Naive thymus-derived CD4-positive, alpha-beta T cell (primary cell): ENCODE data around the gene MEA1. TPM values are rescaled to one million over a fixed set of nuclear protein-coding genes. Genes with fewer than 3 reads are reported as not detected.

Experiments
- ATAC-seq: fragments of 150-1000 bp; cut with Tn5 transposase; 2 replicates; pipeline ENCODE4 v1.10.0; 2021; ENCODE audit warnings: mild to moderate bottlenecking, moderate library complexity
- CTCF ChIA-PET: fragments of 350-600 bp; sonication (Branson Sonifier 250); formaldehyde crosslinking; loops from one replicate; lab custom pipeline; 2021; ENCODE audit warnings: antibody characterized with exemption; lab: Charles Lee
- POLR2A ChIA-PET: fragments of 350-600 bp; sonication (Branson Sonifier 250); formaldehyde crosslinking; loops from one replicate; lab custom pipeline; 2021; ENCODE audit warnings: antibody characterized with exemption, inconsistent platforms; lab: Charles Lee
- DNase-seq, 9 donors: peaks; one replicate each; pipeline versions ENCODE4 v3.0.0 to v3.0.0-alpha.2; 2020 to 2022; ENCODE audit warnings: mixed read lengths in 1 of 9
- H3K27ac ChIP-seq: one replicate; pipeline ENCODE4 v1.7.0; 2013; ENCODE audit warnings: mild to moderate bottlenecking, low read depth, low read length, moderate library complexity
- H3K27me3 ChIP-seq, 2 donors: one replicate each; pipeline ENCODE4 v1.7.0; 2013; ENCODE audit warnings: low read length in 2 of 2, mild to moderate bottlenecking in 2 of 2, moderate library complexity in 2 of 2; ENCODE audit not compliant: control insufficient read depth in 2 of 2, insufficient read depth in 2 of 2
- H3K36me3 ChIP-seq, 3 experiments: 1 replicate in 2 of 3; 2 replicates in 1 of 3; pipeline ENCODE4 v1.7.0; 2013; ENCODE audit warnings: low read length in 3 of 3, mild to moderate bottlenecking in 3 of 3, moderate library complexity in 1 of 3; ENCODE audit not compliant: insufficient read depth in 3 of 3, control insufficient read depth in 2 of 3
- H3K4me1 ChIP-seq, 2 donors: one replicate each; pipeline ENCODE4 v1.7.0; 2013; ENCODE audit warnings: low read length in 2 of 2, mild to moderate bottlenecking in 2 of 2, moderate library complexity in 1 of 2; ENCODE audit not compliant: control insufficient read depth in 2 of 2, insufficient read depth in 2 of 2
- H3K4me3 ChIP-seq: 2 replicates; pipeline ENCODE4 v1.7.0; 2013; ENCODE audit warnings: mild to moderate bottlenecking, low read length
- H3K9me3 ChIP-seq, 3 experiments: 1 replicate in 2 of 3; 2 replicates in 1 of 3; pipeline ENCODE4 v1.7.0; 2013; ENCODE audit warnings: low read length in 3 of 3; ENCODE audit not compliant: control insufficient read depth in 2 of 3
- H3K27ac Mint-ChIP-seq, 9 donors: one replicate each; pipeline ENCODE4 v1.8.0; 2020 to 2022; ENCODE audit warnings: mixed read lengths in 9 of 9, mild to moderate bottlenecking in 8 of 9, moderate library complexity in 5 of 9, inconsistent platforms in 2 of 9
- H3K27me3 Mint-ChIP-seq, 5 donors: one replicate each; pipeline ENCODE4 v1.8.0; 2021 to 2022; ENCODE audit warnings: mixed read lengths in 5 of 5, mild to moderate bottlenecking in 1 of 5
- H3K36me3 Mint-ChIP-seq, 5 donors: one replicate each; pipeline ENCODE4 v1.8.0; 2020 to 2022; ENCODE audit warnings: mixed read lengths in 5 of 5, mild to moderate bottlenecking in 3 of 5, inconsistent platforms in 1 of 5
- H3K4me1 Mint-ChIP-seq, 7 donors: one replicate each; pipeline ENCODE4 v1.8.0; 2020 to 2022; ENCODE audit warnings: mixed read lengths in 7 of 7, mild to moderate bottlenecking in 3 of 7, inconsistent platforms in 1 of 7
- H3K4me3 Mint-ChIP-seq, 10 donors: one replicate each; pipeline ENCODE4 v1.8.0; 2020 to 2022; ENCODE audit warnings: mild to moderate bottlenecking in 10 of 10, mixed read lengths in 10 of 10, moderate library complexity in 6 of 10, inconsistent platforms in 2 of 10
- H3K9me3 Mint-ChIP-seq, 11 donors: one replicate each; pipeline ENCODE4 v1.8.0; 2020 to 2022; ENCODE audit warnings: mixed read lengths in 11 of 11, mild to moderate bottlenecking in 4 of 11, inconsistent platforms in 1 of 11, moderate library complexity in 1 of 11
- intact Hi-C, 2 donors: fragments of 100-400 bp; cut with micrococcal nuclease; formaldehyde crosslinking; loops; one replicate each; pipeline ENCODE4 v1.15.1; 2023
- polyA plus RNA-seq, 2 donors: library from polyadenylated mRNA; unstranded; fragments of 300-500 nt; fragmentation: Illumina TruSeq; gene quantifications; one replicate each; pipeline ENCODE4 v1.2.3, GENCODE V29; 2021
- total RNA-seq, 6 experiments: library from RNA in 5 of 6; stranded (reverse) in 5 of 6; gene quantifications; 1 replicate in 5 of 6; 2 replicates in 1 of 6; pipeline ENCODE4 v1.2.3 and lab custom pipeline; 2021 to 2026

MEA1 gene
- total and polyA plus RNA-seq, 7 experiments from 2014 or later = 20.3 to 72.3 (median 35.0) TPM

DNA sequence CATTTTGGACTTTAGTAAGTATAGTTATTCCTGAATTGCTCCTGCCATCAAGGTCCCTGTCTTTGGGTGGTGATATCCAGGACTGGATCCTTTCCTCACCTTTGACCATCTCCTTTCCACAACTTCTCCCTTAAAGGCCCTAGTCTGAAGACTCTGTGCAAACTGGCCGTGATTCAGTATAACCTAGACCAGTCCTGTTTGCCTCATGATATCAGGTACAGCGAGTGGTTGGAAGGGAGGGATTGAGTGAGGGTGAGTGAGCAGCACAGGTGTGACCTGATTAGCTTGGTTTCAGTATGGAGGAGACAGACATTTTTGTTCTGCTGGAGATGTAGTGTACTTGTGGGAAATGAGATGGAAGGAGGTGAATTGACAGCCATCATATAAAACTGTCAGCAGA lies 5.4 kb upstream of the MEA1 start:
- Mint-ChIP-seq H3K27ac (peak overlapping the region in 5 of 9 donors; percentile 10 to 84 (median 47)), H3K27me3 (no peaks in the 10 kb centered on the region), H3K4me1 (peaks cover 33 to 73% (median 50%) of the 10 kb centered on the region in 7 donors), H3K9me3 (peaks cover 0 to under 1% (median 0%) of the 10 kb centered on the region in 11 donors), H3K4me3 (peak overlapping the region in 6 of 10 donors; percentile 1 to 45 (median 22)), H3K36me3 (peaks cover 3 to 32% (median 15%) of the 10 kb centered on the region in 5 donors)
- Histone ChIP-seq H3K36me3 (peaks cover 0 to 36% (median 8%) of the 10 kb centered on the region in 3 experiments), H3K27me3 (no peaks in the 10 kb centered on the region), H3K27ac (no peak overlapping the region), H3K4me3 (no peak overlapping the region), H3K9me3 (no peaks in the 10 kb centered on the region), H3K4me1 (peaks cover 23 to 31% of the 10 kb centered on the region in 2 donors)
- intact Hi-C loops = no loop called here
- CTCF ChIA-PET = no interaction called here
- no peak for ATAC-seq
- POLR2A ChIA-PET = interaction anchor here (1.4 to 1.8 kb wide), 2 partner anchors 10 to 40 kb away, joined by 3 to 4 read pairs; partner anchors contain the start of genes KLC4 and MRPL2
- DNase-seq = no peak

DNA sequence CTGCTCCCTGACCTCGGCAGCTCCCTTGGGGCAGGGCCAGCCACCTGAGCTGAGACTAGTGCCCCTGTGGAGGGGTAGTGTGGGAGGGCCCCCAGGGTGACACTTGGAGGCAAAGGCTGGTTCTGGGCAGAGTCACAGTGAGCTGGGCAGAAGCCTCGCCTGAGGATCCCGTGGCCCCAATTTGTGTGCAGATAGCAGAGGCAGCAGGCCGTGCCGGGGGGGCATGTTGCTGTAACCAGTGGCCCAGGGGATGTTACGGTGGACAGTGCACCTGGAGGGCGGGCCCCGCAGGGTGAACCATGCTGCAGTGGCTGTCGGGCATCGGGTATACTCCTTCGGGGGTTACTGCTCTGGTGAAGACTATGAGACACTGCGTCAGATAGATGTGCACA lies 3.2 kb upstream of the MEA1 start:
- Mint-ChIP-seq H3K4me1 (peaks cover 48 to 80% (median 62%) of the 10 kb centered on the region in 7 donors), H3K9me3 (peaks cover 0 to 1% (median 0%) of the 10 kb centered on the region in 11 donors), H3K36me3 (peaks cover 0 to 30% (median 12%) of the 10 kb centered on the region in 5 donors), H3K4me3 (peak overlapping the region in 1 of 10 donors; percentile 69), H3K27me3 (peaks cover 0 to 3% (median 0%) of the 10 kb centered on the region in 5 donors), H3K27ac (peak overlapping the region in 2 of 9 donors; percentile 13 to 80)
- peak overlapping the region; percentile 45 for H3K27ac ChIP-seq
- peaks cover 26 to 31% of the 10 kb centered on the region in 2 donors for H3K4me1 ChIP-seq
- intact Hi-C loops = no loop called here
- peaks cover 0 to 40% (median 8%) of the 10 kb centered on the region in 3 experiments for H3K36me3 ChIP-seq
- CTCF ChIA-PET = interaction anchor here (1.1 kb wide), 1 partner anchor 127 kb away, joined by 3 read pairs; no protein-coding TSS in a partner anchor
- H3K9me3 ChIP-seq = no peaks in the 10 kb centered on the region
- POLR2A ChIA-PET = interaction anchor here (1.0 to 4.6 kb wide), 5 partner anchors 33 to 87 kb away, joined by 3 to 67 read pairs (median 4); partner anchors contain the start of genes CNPY3, CUL7, KLC4 and MRPL2
- no peak overlapping the region for H3K4me3 ChIP-seq
- H3K27me3 ChIP-seq = no peaks in the 10 kb centered on the region
- DNase-seq (no peak), ATAC-seq (no peak)

DNA sequence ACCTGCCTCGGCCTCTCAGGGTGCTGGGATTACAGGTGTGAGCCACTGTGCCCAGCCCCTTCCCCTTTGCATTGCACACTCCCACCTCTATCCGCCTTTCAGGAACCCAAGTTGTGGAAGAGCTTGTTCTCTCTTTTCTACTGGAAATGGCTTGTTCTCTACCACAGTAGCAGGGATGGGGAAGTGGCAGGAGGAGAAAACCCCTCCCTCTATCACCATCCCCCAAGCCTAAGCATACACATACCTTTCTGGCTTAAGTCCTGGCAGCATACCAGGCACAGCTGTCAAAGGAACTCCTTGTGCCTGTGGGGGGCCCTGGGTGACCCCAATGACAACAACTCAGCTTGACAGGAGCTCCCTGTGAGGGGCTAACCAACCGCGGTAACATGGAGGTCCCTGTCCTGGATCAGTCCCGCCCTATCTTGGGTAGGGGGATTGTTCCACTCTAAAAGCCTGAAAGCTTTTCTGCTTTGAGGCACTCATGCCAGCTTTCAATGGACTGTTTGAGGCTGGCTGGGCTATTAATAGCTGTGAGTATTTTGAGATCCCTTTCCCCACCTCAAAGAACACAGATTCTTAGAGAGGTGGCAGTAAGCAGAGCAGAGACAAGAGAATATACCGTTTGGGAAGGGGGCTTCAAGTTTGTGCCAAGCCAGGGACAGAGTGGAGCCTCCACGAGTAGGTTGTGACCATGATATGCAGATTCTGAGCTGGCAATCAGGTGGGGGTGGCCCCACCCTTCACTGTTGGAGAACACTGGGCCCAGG lies 2.6 kb upstream of the MEA1 start:
- Histone ChIP-seq H3K9me3 (no peaks in the 10 kb centered on the region), H3K36me3 (peaks cover 0 to 42% (median 8%) of the 10 kb centered on the region in 3 experiments), H3K27me3 (no peaks in the 10 kb centered on the region), H3K4me1 (peaks cover 26 to 31% of the 10 kb centered on the region in 2 donors), H3K4me3 (no peak overlapping the region), H3K27ac (peak overlapping the region; percentile 45)
- Mint-ChIP-seq H3K27ac (peak overlapping the region in 6 of 9 donors; percentile 13 to 80 (median 70)), H3K4me1 (peaks cover 52 to 81% (median 64%) of the 10 kb centered on the region in 7 donors), H3K36me3 (peaks cover 0 to 32% (median 9%) of the 10 kb centered on the region in 5 donors), H3K4me3 (peak overlapping the region; percentile 43 to 73 (median 56)), H3K9me3 (peaks cover 0 to 1% (median 0%) of the 10 kb centered on the region in 11 donors), H3K27me3 (peaks cover 0 to 3% (median 0%) of the 10 kb centered on the region in 5 donors)
- intact Hi-C loops = no loop called here
- ChIA-PET CTCF (interaction anchor here (1.2 kb wide), 1 partner anchor 128 kb away, joined by 3 read pairs; no protein-coding TSS in a partner anchor), POLR2A (interaction anchor here (0.6 to 4.6 kb wide), 6 partner anchors 32 to 87 kb away, joined by 3 to 70 read pairs (median 19); partner anchors contain the start of genes CNPY3, CUL7, KLC4 and MRPL2)
- DNase-seq (no peak), ATAC-seq (no peak)

DNA sequence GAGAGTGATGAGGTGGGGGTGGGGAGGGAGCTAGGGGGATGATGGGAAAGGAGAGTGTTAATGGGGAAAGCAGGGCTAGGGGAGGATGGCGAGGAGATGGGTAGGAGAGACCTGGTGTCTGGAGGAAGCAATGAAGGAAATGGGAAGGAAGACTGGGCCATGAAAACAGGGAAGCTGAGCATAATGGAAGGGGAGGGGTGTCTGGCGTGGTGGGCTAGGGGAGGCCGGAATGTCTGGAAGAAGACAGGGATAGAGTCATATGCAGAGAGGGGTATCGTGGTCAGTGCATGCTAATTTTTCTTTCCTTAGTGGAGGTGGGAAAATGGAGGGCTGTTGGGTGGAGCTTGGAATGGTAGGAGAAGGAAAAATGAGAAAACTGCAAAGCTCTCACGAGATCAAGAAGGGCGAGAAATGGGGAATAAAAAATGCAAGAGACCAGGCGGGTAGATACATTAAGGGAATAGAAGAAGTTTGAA lies 726 bp upstream of the MEA1 start:
- H3K36me3 ChIP-seq = peaks cover 3 to 60% (median 8%) of the 10 kb centered on the region in 3 experiments
- H3K4me1 ChIP-seq = peaks cover 20 to 31% of the 10 kb centered on the region in 2 donors
- peak overlapping the region; percentile 82 to 97 (median 92) for H3K27ac Mint-ChIP-seq
- H3K9me3 ChIP-seq = no peaks in the 10 kb centered on the region
- ChIA-PET POLR2A (interaction anchor here (0.6 to 4.6 kb wide), 16 partner anchors 8 to 965 kb away, joined by 3 to 70 read pairs (median 5); partner anchors contain the start of genes CNPY3, CUL7, DNPH1 and KLC4), CTCF (interaction anchor here (0.6 to 1.5 kb wide), 4 partner anchors 10 to 121 kb away, joined by 3 to 7 read pairs (median 4); no protein-coding TSS in a partner anchor)
- no peak for ATAC-seq
- peak overlapping the region; percentile 84 for H3K27ac ChIP-seq
- H3K4me3 Mint-ChIP-seq = peak overlapping the region; percentile 85 to 99 (median 92)
- peak overlapping the region; percentile 73 for H3K4me3 ChIP-seq
- peaks cover 0 to 3% (median 0%) of the 10 kb centered on the region in 5 donors for H3K27me3 Mint-ChIP-seq
- H3K4me1 Mint-ChIP-seq = peaks cover 49 to 82% (median 59%) of the 10 kb centered on the region in 7 donors
- H3K9me3 Mint-ChIP-seq = peaks cover 0 to 1% (median 0%) of the 10 kb centered on the region in 11 donors
- no peaks in the 10 kb centered on the region for H3K27me3 ChIP-seq
- H3K36me3 Mint-ChIP-seq = peaks cover 0 to 31% (median 9%) of the 10 kb centered on the region in 5 donors
- DNase-seq = no peak
- intact Hi-C loops = loop anchor here (1.0 to 5.0 kb wide), 18 partner anchors 8 to 1942 kb away; partner anchors contain the start of genes CUL7 (in 2 of the 2), KLC4 (in 2 of the 2), MRPL2 (in 2 of the 2) and POLR1C (in 2 of the 2)

DNA sequence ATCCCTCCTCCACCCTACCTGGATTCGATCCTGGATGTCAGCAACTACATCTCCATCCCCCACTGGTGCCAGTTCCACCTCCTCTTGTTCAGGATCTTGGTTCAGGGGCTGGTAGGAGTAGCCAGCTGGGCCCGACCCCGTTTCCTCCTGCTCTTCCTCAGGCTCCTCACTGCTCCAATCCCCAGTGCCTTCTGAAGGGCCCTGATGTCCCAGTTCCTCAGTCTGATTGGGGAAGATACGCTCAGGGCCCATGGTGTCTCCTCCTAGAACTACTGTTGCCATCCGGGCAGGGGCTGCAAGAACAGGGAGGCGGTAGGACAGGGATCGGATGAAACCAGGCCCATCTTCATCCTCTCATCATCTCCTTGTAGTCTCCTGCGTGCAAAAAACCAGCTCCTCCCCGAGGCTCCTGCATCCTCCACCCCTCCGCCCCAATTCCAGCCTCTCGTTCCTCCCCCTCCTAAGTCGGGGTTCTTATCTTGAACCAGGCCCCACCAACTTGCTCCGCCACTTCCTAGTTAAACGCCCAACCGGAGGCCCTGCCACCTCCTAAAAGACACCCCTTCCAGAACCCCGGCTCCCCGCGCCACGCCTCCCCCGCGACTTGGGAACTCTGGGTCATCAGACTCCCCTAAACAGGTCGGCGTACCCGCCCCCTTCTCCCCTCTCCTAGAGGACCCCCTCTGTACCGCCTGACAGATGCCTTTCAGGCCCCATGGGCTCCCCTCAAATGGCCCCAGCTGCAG lies 476 bp downstream of the MEA1 start:
- H3K4me1 ChIP-seq = peaks cover 20 to 31% of the 10 kb centered on the region in 2 donors
- DNase-seq (no peak), ATAC-seq (no peak)
- peaks cover 0 to 61% (median 3%) of the 10 kb centered on the region in 3 experiments for H3K36me3 ChIP-seq
- H3K9me3 ChIP-seq = no peaks in the 10 kb centered on the region
- H3K4me3 ChIP-seq = peak overlapping the region; percentile 73
- Mint-ChIP-seq H3K4me3 (peak overlapping the region; percentile 85 to 99 (median 92)), H3K36me3 (peaks cover 0 to 28% (median 5%) of the 10 kb centered on the region in 5 donors), H3K9me3 (peaks cover 0 to 1% (median 0%) of the 10 kb centered on the region in 11 donors), H3K27me3 (peaks cover 0 to 3% (median 0%) of the 10 kb centered on the region in 5 donors), H3K4me1 (peaks cover 45 to 76% (median 58%) of the 10 kb centered on the region in 7 donors), H3K27ac (peak overlapping the region; percentile 82 to 97 (median 92))
- POLR2A ChIA-PET = interaction anchor here (0.6 to 4.6 kb wide), 18 partner anchors 9 to 267 kb away, joined by 3 to 70 read pairs (median 6); partner anchors contain the start of genes CNPY3, CUL7, DNPH1 and KLC4
- H3K27me3 ChIP-seq = no peaks in the 10 kb centered on the region
- intact Hi-C loops = loop anchor here (1.0 to 5.0 kb wide), 11 partner anchors 34 to 1941 kb away; partner anchors contain the start of genes PEX6 (in 2 of the 2), CNPY3 (in 1 of the 2), GTPBP2 (in 1 of the 2) and NFYA (in 1 of the 2)
- peak overlapping the region; percentile 82 for H3K27ac ChIP-seq
- CTCF ChIA-PET = interaction anchor here (0.6 to 1.5 kb wide), 7 partner anchors 9 to 473 kb away, joined by 3 to 7 read pairs (median 3); no protein-coding TSS in a partner anchor
